GM21528 (cell line): ENCODE data around the gene PGS1.

Source experiments
- ATAC-seq: cut with Tn5 transposase; IDR thresholded peaks from one replicate; pipeline ENCODE4 v1.9.1; 2021; ENCODE audit warnings: mild to moderate bottlenecking, moderate library complexity; ENCODE audit not compliant: unreplicated experiment, low FRiP score

Gene PGS1

GRCh38 chr17:78468366-78468765, 89.9 kb downstream of the PGS1 start:
- ATAC-seq, result no peak

- no peak for ATAC-seq
These were observed 91.0 kb downstream of the PGS1 start for GRCh38 chr17:78469443-78469842.

- no peak for ATAC-seq
These were observed 93.2 kb downstream of the PGS1 start for GRCh38 chr17:78471635-78472034.

- no peak for ATAC-seq
These were observed 93.8 kb downstream of the PGS1 start for GRCh38 chr17:78472035-78472905.

DNA sequence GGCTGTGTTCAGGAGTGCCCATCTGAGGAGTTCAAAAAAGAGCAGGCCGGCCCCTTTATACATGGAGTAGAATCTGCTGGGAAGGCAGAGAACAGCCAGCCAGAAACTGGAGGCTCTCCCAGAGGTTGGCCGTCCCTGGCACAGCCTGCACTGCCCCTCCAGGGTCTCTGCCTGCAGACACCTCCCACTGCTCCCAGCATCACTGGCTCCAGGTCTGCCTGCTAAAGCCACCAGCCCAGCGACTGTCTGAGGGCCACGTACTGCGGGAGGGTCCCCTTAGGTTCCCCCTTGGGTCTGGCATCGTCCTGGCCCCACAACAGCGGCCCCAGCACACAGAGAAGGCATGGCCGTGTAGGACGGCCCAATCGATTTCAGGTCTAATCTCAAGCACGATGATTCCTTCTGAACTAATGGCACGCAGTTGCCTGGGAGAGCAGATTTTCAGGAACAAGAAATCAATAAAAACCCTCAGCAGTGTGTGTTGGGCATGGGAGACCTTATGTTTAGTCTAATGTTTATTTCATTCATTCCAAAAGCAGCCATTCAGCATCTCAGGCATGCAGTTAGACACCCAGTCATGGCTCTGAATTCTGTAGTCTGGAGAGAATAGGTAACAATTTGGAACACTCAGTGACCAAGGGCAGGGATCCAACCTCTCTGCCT, 95.6 kb downstream of the PGS1 start:
- no peak for ATAC-seq
